Sigmoid colon (tissue), 4 donors: ENCODE measurements around the gene CDC20.

ENCODE experiments used
- EP300 ChIP-seq, 4 donors: sonication (generic); formaldehyde crosslinking; IDR thresholded peaks; one replicate each; pipeline ENCODE4 v1.6.1; 2017; ENCODE audit warnings: antibody characterized with exemption in 4 of 4
- POLR2A ChIP-seq, 2 donors: fragments of 450-650 bp; IDR thresholded peaks; one replicate each; pipeline ENCODE4 v1.6.1; 2016; ENCODE audit warnings: antibody characterized with exemption in 2 of 2, mild to moderate bottlenecking in 2 of 2, moderate library complexity in 2 of 2
- POLR2AphosphoS5 ChIP-seq, 4 donors: sonication (generic); formaldehyde crosslinking; IDR thresholded peaks; one replicate each; pipeline ENCODE4 v1.6.1; 2017; ENCODE audit warnings: antibody characterized with exemption in 4 of 4
- TF ChIP-seq, protein P1 (sequence below), 4 experiments: fragments of 450-650 bp in 3 of 4; fragments of 200-600 bp in 1 of 4; IDR thresholded peaks; one replicate each; pipeline ENCODE4 v1.5.1; 2016 to 2019; ENCODE audit warnings: antibody characterized with exemption in 4 of 4, mild to moderate bottlenecking in 3 of 4, moderate library complexity in 2 of 4

DNA sequence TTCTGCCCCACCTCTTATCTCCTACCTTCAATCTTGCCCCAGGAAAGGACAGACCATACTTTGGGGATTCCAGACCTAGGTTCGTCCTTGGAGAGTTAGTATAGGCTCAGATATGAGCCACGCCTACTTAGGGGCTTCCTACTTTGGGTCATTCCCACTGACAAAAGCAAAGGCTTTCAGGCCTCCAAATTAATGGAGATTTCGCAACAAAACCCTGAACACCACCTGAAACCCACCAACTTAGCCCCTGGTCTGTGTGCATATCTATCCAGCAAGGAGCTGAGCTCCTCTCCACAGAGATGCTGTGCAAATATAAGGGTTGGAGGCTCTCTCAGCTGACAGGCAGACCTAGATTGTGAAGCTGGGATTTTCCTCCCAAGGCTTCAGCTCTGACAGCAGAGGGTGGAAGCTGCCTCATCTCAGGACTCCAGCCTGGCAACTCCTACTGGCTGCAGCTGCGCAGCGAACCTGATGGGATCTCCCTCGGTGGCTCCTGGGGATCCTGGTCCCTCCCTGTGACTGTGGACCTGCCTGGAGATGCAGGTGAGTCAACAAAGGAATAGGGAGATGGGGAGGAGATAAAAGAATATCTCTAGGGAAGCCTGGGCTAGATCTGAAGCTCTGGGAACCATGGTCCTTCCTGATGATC is 19.1 kb upstream of the CDC20 start:
- no peak for TF ChIP-seq EP300 (IDR thresholded peaks at IDR 0.05)
- TF ChIP-seq, protein P1, sequence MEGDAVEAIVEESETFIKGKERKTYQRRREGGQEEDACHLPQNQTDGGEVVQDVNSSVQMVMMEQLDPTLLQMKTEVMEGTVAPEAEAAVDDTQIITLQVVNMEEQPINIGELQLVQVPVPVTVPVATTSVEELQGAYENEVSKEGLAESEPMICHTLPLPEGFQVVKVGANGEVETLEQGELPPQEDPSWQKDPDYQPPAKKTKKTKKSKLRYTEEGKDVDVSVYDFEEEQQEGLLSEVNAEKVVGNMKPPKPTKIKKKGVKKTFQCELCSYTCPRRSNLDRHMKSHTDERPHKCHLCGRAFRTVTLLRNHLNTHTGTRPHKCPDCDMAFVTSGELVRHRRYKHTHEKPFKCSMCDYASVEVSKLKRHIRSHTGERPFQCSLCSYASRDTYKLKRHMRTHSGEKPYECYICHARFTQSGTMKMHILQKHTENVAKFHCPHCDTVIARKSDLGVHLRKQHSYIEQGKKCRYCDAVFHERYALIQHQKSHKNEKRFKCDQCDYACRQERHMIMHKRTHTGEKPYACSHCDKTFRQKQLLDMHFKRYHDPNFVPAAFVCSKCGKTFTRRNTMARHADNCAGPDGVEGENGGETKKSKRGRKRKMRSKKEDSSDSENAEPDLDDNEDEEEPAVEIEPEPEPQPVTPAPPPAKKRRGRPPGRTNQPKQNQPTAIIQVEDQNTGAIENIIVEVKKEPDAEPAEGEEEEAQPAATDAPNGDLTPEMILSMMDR (IDR thresholded peaks at IDR 0.05) = no peak
- no peak for TF ChIP-seq POLR2A (IDR thresholded peaks at IDR 0.05)
- TF ChIP-seq POLR2AphosphoS5 (IDR thresholded peaks at IDR 0.05) = no peak
